Right lobe of liver (tissue), 6 donors: ENCODE results near the gene TNP2. TPM values are rescaled to one million over a fixed set of nuclear protein-coding genes. Genes with fewer than 3 reads are reported as not detected.

Experiments used
- ATAC-seq, 4 donors: fragments of 200-7000 bp; cut with Tn5 transposase; one replicate each; pipeline ENCODE4 v1.9.1; 2020; ENCODE audit warnings: mild to moderate bottlenecking in 4 of 4, moderate library complexity in 4 of 4
- DNase-seq, 3 donors: peaks; one replicate each; pipeline ENCODE4 v3.0.0-alpha.2; 2020
- H3K27ac ChIP-seq, 3 donors: fragments of 200-600 bp; one replicate each; pipeline ENCODE4 v1.8.0; 2022
- H3K27me3 ChIP-seq, 2 donors: fragments of 200-600 bp; one replicate each; pipeline ENCODE4 v1.8.0; 2022
- H3K36me3 ChIP-seq, 4 donors: fragments of 200-600 bp; sonication (generic) in 1 of 4; one replicate each; pipeline versions ENCODE4 v1.5.1 to v1.8.0; 2017 to 2022; ENCODE audit warnings: control low read depth in 1 of 4
- H3K4me1 ChIP-seq, 4 donors: fragments of 200-600 bp; sonication (generic) in 1 of 4; one replicate each; pipeline versions ENCODE4 v1.5.1 to v1.8.0; 2017 to 2022; ENCODE audit warnings: control low read depth in 1 of 4
- H3K4me3 ChIP-seq, 3 donors: fragments of 200-600 bp; one replicate each; pipeline ENCODE4 v1.8.0; 2022
- H3K9me3 ChIP-seq, 4 donors: fragments of 200-600 bp; sonication (generic) in 1 of 4; one replicate each; pipeline versions ENCODE4 v1.5.1 to v1.8.0; 2017 to 2022; ENCODE audit warnings: control low read depth in 1 of 4
- CTCF ChIP-seq, 4 donors: fragments of 200-600 bp in 3 of 4; fragments of 450-650 bp in 1 of 4; IDR thresholded peaks; one replicate each; pipeline versions ENCODE4 v1.5.1 to v1.8.0; 2016 to 2022; ENCODE audit warnings: antibody characterized with exemption in 4 of 4, mild to moderate bottlenecking in 2 of 4
- POLR2A ChIP-seq: fragments of 450-650 bp; IDR thresholded peaks from one replicate; pipeline ENCODE4 v1.6.1; 2017; ENCODE audit warnings: antibody characterized with exemption, mild to moderate bottlenecking
- WGBS: methylation state at CpG from one replicate; pipeline ENCODE4 v1.1.6; 2018; ENCODE audit warnings: low coverage, low lambda C conversion rate; ENCODE audit not compliant: insufficient coverage; ENCODE audit errors: missing lambda C conversion rate; 5-methylcytosine and 5-hydroxymethylcytosine counted together
- intact Hi-C, 2 donors: fragments of 100-400 bp; cut with DNase I; formaldehyde crosslinking; loops; one replicate each; pipeline versions ENCODE4 v1.11.2 to v1.14.1; 2022
- total RNA-seq, 6 experiments: library from RNA; depleted of rRNA in 2 of 6; stranded (reverse); fragments of >200 nt in 2 of 6; fragmentation: NEBNext Ultra II Directional in 3 of 6; extraction: Animal tissue kit (Norgen Biotek cat#: 25700) in 3 of 6; gene quantifications; one replicate each; pipeline versions ENCODE4 v1.1.0 to v1.2.4, GENCODE V29; 2016 to 2023
- donor health status: DM: no; HTN: yes; CAD: no.
- donor health status: DM: no; HTN: no; CAD: no.
- donor health status: DM: no; HTN: no; CAD: no.
- donor health status: DM: no; HTN: yes; CAD: no.
- donor health status: DM: no; HTN: yes; CAD: no.

TNP2 gene
- total RNA-seq, 6 experiments from 2014 or later: not detected

- intact Hi-C loops: no loop called here
- 85% methylated on average over 5 of the region's 5 CpGs for WGBS
- H3K4me3 ChIP-seq: no peak overlapping the region
Measured at GRCh38 chr16:11298143-11298900, 29.2 kb upstream of the TNP2 start.

GRCh38 chr16:11297492-11298142, 28.5 kb upstream of the TNP2 start:
- ATAC-seq (peak; percentile 79 to 90 (median 84)), DNase-seq (peak; percentile 58 to 85 (median 70))
- intact Hi-C loops: no loop called here
- Histone ChIP-seq H3K4me1 (peaks cover 0 to 22% (median 4%) of the 10 kb centered on the region in 4 donors), H3K4me3 (peak overlapping the region in 1 of 3 donors; percentile 14), H3K27ac (peak overlapping the region in 1 of 3 donors; percentile 35), H3K27me3 (no peaks in the 10 kb centered on the region), H3K9me3 (no peaks in the 10 kb centered on the region), H3K36me3 (no peaks in the 10 kb centered on the region)
- TF ChIP-seq POLR2A (no peak), CTCF (IDR thresholded peaks at IDR 0.05) (peak in 1 of 4 donors; percentile 32)
- WGBS: 14% methylated on average over 14 of the region's 19 CpGs

More at GRCh38 chr16:11298143-11298900, 29.2 kb upstream of the TNP2 start:
- TF ChIP-seq POLR2A (no peak), CTCF (IDR thresholded peaks at IDR 0.05) (no peak)
- H3K27me3 ChIP-seq: no peaks in the 10 kb centered on the region
- H3K9me3 ChIP-seq: no peaks in the 10 kb centered on the region
- peak overlapping the region in 1 of 3 donors; percentile 35 for H3K27ac ChIP-seq
- no peaks in the 10 kb centered on the region for H3K36me3 ChIP-seq
- peaks cover 0 to 22% (median 4%) of the 10 kb centered on the region in 4 donors for H3K4me1 ChIP-seq
- ATAC-seq (no peak), DNase-seq (no peak)

- intact Hi-C loops: no loop called here
- TF ChIP-seq POLR2A (no peak), CTCF (IDR thresholded peaks at IDR 0.05) (no peak)
- ATAC-seq (peak; percentile 69 to 78 (median 72)), DNase-seq (no peak)
- WGBS: 34% methylated on average over 9 of the region's 10 CpGs
- no peaks in the 10 kb centered on the region for H3K36me3 ChIP-seq
- H3K4me1 ChIP-seq: peaks cover 0 to 22% (median 4%) of the 10 kb centered on the region in 4 donors
- H3K4me3 ChIP-seq: peak overlapping the region in 1 of 3 donors; percentile 14
- H3K9me3 ChIP-seq: no peaks in the 10 kb centered on the region
- H3K27ac ChIP-seq: peak overlapping the region in 1 of 3 donors; percentile 35
- no peaks in the 10 kb centered on the region for H3K27me3 ChIP-seq
Measured at GRCh38 chr16:11296706-11297491, 27.8 kb upstream of the TNP2 start.

- H3K4me1 ChIP-seq: peaks cover 0 to 22% (median 4%) of the 10 kb centered on the region in 4 donors
- peak overlapping the region in 1 of 3 donors; percentile 30 for H3K27ac ChIP-seq
- no peaks in the 10 kb centered on the region for H3K27me3 ChIP-seq
- WGBS: 79% methylated on average over 3 of the region's 3 CpGs
- no peak overlapping the region for H3K4me3 ChIP-seq
- TF ChIP-seq POLR2A: no peak
- intact Hi-C loops: no loop called here
- no peaks in the 10 kb centered on the region for H3K36me3 ChIP-seq
- no peak for ATAC-seq
- no peak for DNase-seq
- no peaks in the 10 kb centered on the region for H3K9me3 ChIP-seq
Measured at GRCh38 chr16:11296351-11296705, 27.2 kb upstream of the TNP2 start.
